Activated naive CD8-positive, alpha-beta T cell treated with anti-CD3 and anti-CD28 coated beads, Interleukin-2, amount 50 U/mL, for 24 hours (primary cell): Measurements from ENCODE around the gene PACS1.

Experiments
- ATAC-seq: fragments of 150-1000 bp; cut with Tn5 transposase; one replicate; pipeline ENCODE4 v1.10.0; 2021
- DNase-seq: peaks from one replicate; pipeline ENCODE4 v3.0.0; 2021
- H3K27ac Mint-ChIP-seq: one replicate; pipeline ENCODE4 v1.8.0; 2021; ENCODE audit warnings: mild to moderate bottlenecking, mixed read lengths
- H3K27me3 Mint-ChIP-seq: one replicate; pipeline ENCODE4 v1.8.0; 2021; ENCODE audit warnings: mixed read lengths
- H3K36me3 Mint-ChIP-seq: one replicate; pipeline ENCODE4 v1.8.0; 2021; ENCODE audit warnings: low read depth, mixed read lengths
- H3K4me1 Mint-ChIP-seq: one replicate; pipeline ENCODE4 v1.8.0; 2021; ENCODE audit warnings: mixed read lengths
- H3K4me3 Mint-ChIP-seq: one replicate; pipeline ENCODE4 v1.8.0; 2021; ENCODE audit warnings: mild to moderate bottlenecking, moderate library complexity, mixed read lengths
- H3K9me3 Mint-ChIP-seq: one replicate; pipeline ENCODE4 v1.8.0; 2021; ENCODE audit warnings: mixed read lengths

PACS1 gene

GRCh38 chr11:66216911-66217310 is 146.8 kb downstream of the PACS1 start:
- no peak overlapping the region for H3K4me3 Mint-ChIP-seq
- ATAC-seq (no peak), DNase-seq (no peak)
- H3K36me3 Mint-ChIP-seq, result peaks cover 30% of the 10 kb centered on the region
- H3K4me1 Mint-ChIP-seq, result peaks cover 13% of the 10 kb centered on the region
- no peaks in the 10 kb centered on the region for H3K27me3 Mint-ChIP-seq
- H3K27ac Mint-ChIP-seq, result no peak overlapping the region
- H3K9me3 Mint-ChIP-seq, result no peaks in the 10 kb centered on the region

GRCh38 chr11:66218036-66218435 is 148.0 kb downstream of the PACS1 start:
- ATAC-seq, result no peak
- no peak for DNase-seq
- Mint-ChIP-seq H3K4me3 (no peak overlapping the region), H3K4me1 (peaks cover 23% of the 10 kb centered on the region), H3K9me3 (no peaks in the 10 kb centered on the region), H3K36me3 (peaks cover 30% of the 10 kb centered on the region), H3K27ac (peak overlapping the region; percentile 17), H3K27me3 (no peaks in the 10 kb centered on the region)

GRCh38 chr11:66218846-66219620 is 149.0 kb downstream of the PACS1 start:
- ATAC-seq, result no peak
- peaks cover 25% of the 10 kb centered on the region for H3K4me1 Mint-ChIP-seq

GRCh38 chr11:66219846-66220565 is 149.9 kb downstream of the PACS1 start:
- ATAC-seq, result no peak
- no peaks in the 10 kb centered on the region for H3K9me3 Mint-ChIP-seq
- peaks cover 25% of the 10 kb centered on the region for H3K4me1 Mint-ChIP-seq
- H3K27ac Mint-ChIP-seq, result no peak overlapping the region
- H3K4me3 Mint-ChIP-seq, result no peak overlapping the region
- H3K27me3 Mint-ChIP-seq, result no peaks in the 10 kb centered on the region
- H3K36me3 Mint-ChIP-seq, result peaks cover 30% of the 10 kb centered on the region
- DNase-seq, result no peak

More at GRCh38 chr11:66218846-66219620, 149.0 kb downstream of the PACS1 start:
- no peak overlapping the region for H3K4me3 Mint-ChIP-seq
- H3K9me3 Mint-ChIP-seq, result no peaks in the 10 kb centered on the region
- peaks cover 30% of the 10 kb centered on the region for H3K36me3 Mint-ChIP-seq
- DNase-seq, result no peak
- peak overlapping the region; percentile 55 for H3K27ac Mint-ChIP-seq
- H3K27me3 Mint-ChIP-seq, result no peaks in the 10 kb centered on the region

- H3K9me3 Mint-ChIP-seq, result no peaks in the 10 kb centered on the region
- peaks cover 25% of the 10 kb centered on the region for H3K4me1 Mint-ChIP-seq
These were observed 150.5 kb downstream of the PACS1 start for GRCh38 chr11:66220566-66220935.

GRCh38 chr11:66221012-66221411 is 150.9 kb downstream of the PACS1 start:
- DNase-seq (no peak), ATAC-seq (no peak)
- Mint-ChIP-seq H3K27ac (peak overlapping the region; percentile 49), H3K4me1 (peaks cover 25% of the 10 kb centered on the region), H3K9me3 (no peaks in the 10 kb centered on the region), H3K27me3 (no peaks in the 10 kb centered on the region), H3K36me3 (peaks cover 29% of the 10 kb centered on the region), H3K4me3 (no peak overlapping the region)

More at GRCh38 chr11:66220566-66220935, 150.5 kb downstream of the PACS1 start:
- H3K36me3 Mint-ChIP-seq, result peaks cover 30% of the 10 kb centered on the region
- no peak for ATAC-seq
- H3K4me3 Mint-ChIP-seq, result no peak overlapping the region
- H3K27ac Mint-ChIP-seq, result no peak overlapping the region
- no peaks in the 10 kb centered on the region for H3K27me3 Mint-ChIP-seq
- DNase-seq, result no peak

- Mint-ChIP-seq H3K27me3 (no peaks in the 10 kb centered on the region), H3K27ac (peak overlapping the region; percentile 94), H3K9me3 (no peaks in the 10 kb centered on the region), H3K4me3 (peak overlapping the region; percentile 5), H3K4me1 (peaks cover 25% of the 10 kb centered on the region), H3K36me3 (peaks cover 21% of the 10 kb centered on the region)
- peak; percentile 10 for DNase-seq
- ATAC-seq, result peak; percentile 12
These were observed 151.7 kb downstream of the PACS1 start for GRCh38 chr11:66221726-66222236.

- Mint-ChIP-seq H3K36me3 (peaks cover 20% of the 10 kb centered on the region), H3K27ac (peak overlapping the region; percentile 94), H3K27me3 (no peaks in the 10 kb centered on the region), H3K4me3 (peak overlapping the region; percentile 5), H3K4me1 (peaks cover 25% of the 10 kb centered on the region), H3K9me3 (no peaks in the 10 kb centered on the region)
- peak; percentile 95 for ATAC-seq
- peak; percentile 93 for DNase-seq
These were observed 152.5 kb downstream of the PACS1 start for GRCh38 chr11:66222358-66223149.

- DNase-seq (no peak), ATAC-seq (no peak)
- Mint-ChIP-seq H3K4me1 (peaks cover 20% of the 10 kb centered on the region), H3K27me3 (no peaks in the 10 kb centered on the region), H3K9me3 (no peaks in the 10 kb centered on the region), H3K4me3 (no peak overlapping the region), H3K27ac (no peak overlapping the region), H3K36me3 (peaks cover 10% of the 10 kb centered on the region)
These were observed 154.3 kb downstream of the PACS1 start for GRCh38 chr11:66224226-66224855.

- H3K36me3 Mint-ChIP-seq, result peaks cover 8% of the 10 kb centered on the region
These were observed 155.0 kb downstream of the PACS1 start for GRCh38 chr11:66225066-66225465.

GRCh38 chr11:66226101-66226500 is 156.0 kb downstream of the PACS1 start:
- H3K4me3 Mint-ChIP-seq, result no peak overlapping the region
- H3K9me3 Mint-ChIP-seq, result no peaks in the 10 kb centered on the region
- no peak for DNase-seq
- peaks cover 18% of the 10 kb centered on the region for H3K4me1 Mint-ChIP-seq
- no peak for ATAC-seq
- H3K27ac Mint-ChIP-seq, result peak overlapping the region; percentile 69
- no peaks in the 10 kb centered on the region for H3K27me3 Mint-ChIP-seq
- peaks cover 7% of the 10 kb centered on the region for H3K36me3 Mint-ChIP-seq

More at GRCh38 chr11:66225066-66225465, 155.0 kb downstream of the PACS1 start:
- ATAC-seq, result no peak
- Mint-ChIP-seq H3K4me1 (peaks cover 20% of the 10 kb centered on the region), H3K27me3 (no peaks in the 10 kb centered on the region), H3K9me3 (no peaks in the 10 kb centered on the region), H3K4me3 (no peak overlapping the region), H3K27ac (no peak overlapping the region)
- no peak for DNase-seq

- Mint-ChIP-seq H3K27me3 (no peaks in the 10 kb centered on the region), H3K27ac (no peak overlapping the region), H3K4me3 (no peak overlapping the region), H3K4me1 (peaks cover 3% of the 10 kb centered on the region), H3K36me3 (peaks cover 10% of the 10 kb centered on the region), H3K9me3 (no peaks in the 10 kb centered on the region)
- no peak for DNase-seq
- ATAC-seq, result no peak
These were observed 157.6 kb downstream of the PACS1 start for GRCh38 chr11:66227700-66228099.

- Mint-ChIP-seq H3K27ac (no peak overlapping the region), H3K27me3 (no peaks in the 10 kb centered on the region), H3K4me1 (no peaks in the 10 kb centered on the region), H3K9me3 (no peaks in the 10 kb centered on the region), H3K36me3 (peaks cover 13% of the 10 kb centered on the region), H3K4me3 (no peak overlapping the region)
- ATAC-seq (no peak), DNase-seq (no peak)
These were observed 158.4 kb downstream of the PACS1 start for GRCh38 chr11:66228521-66228920.

GRCh38 chr11:66230156-66230555 is 160.1 kb downstream of the PACS1 start:
- H3K27ac Mint-ChIP-seq, result no peak overlapping the region
- no peaks in the 10 kb centered on the region for H3K9me3 Mint-ChIP-seq
- H3K4me3 Mint-ChIP-seq, result no peak overlapping the region
- H3K36me3 Mint-ChIP-seq, result peaks cover 13% of the 10 kb centered on the region
- DNase-seq, result no peak
- ATAC-seq, result no peak
- H3K27me3 Mint-ChIP-seq, result no peaks in the 10 kb centered on the region
- no peaks in the 10 kb centered on the region for H3K4me1 Mint-ChIP-seq
